Ascending aorta (tissue), 2 donors: Measurements from ENCODE around the gene CYP2B6. TPM values are rescaled to one million over a fixed set of nuclear protein-coding genes. Genes with fewer than 3 reads are reported as not detected.

ENCODE experiments used
- DNase-seq, 2 donors: peaks; one replicate each; pipeline ENCODE4 v3.0.0-alpha.2; 2019; ENCODE audit warnings: low spot score in 2 of 2
- H3K27ac ChIP-seq, 2 donors: fragments of 200-600 bp; sonication (generic); one replicate each; pipeline ENCODE4 v1.5.1; 2016 to 2017; ENCODE audit warnings: mild to moderate bottlenecking in 1 of 2
- H3K27me3 ChIP-seq: fragments of 200-600 bp; sonication (generic); one replicate; pipeline ENCODE4 v1.5.1; 2017
- H3K36me3 ChIP-seq, 2 donors: fragments of 200-600 bp; sonication (generic); one replicate each; pipeline ENCODE4 v1.5.1; 2016
- H3K4me1 ChIP-seq, 2 donors: fragments of 200-600 bp; sonication (generic); one replicate each; pipeline ENCODE4 v1.5.1; 2016 to 2017; ENCODE audit warnings: mild to moderate bottlenecking in 1 of 2
- H3K4me3 ChIP-seq, 2 donors: fragments of 200-600 bp; sonication (generic); one replicate each; pipeline ENCODE4 v1.5.1; 2016 to 2017; ENCODE audit warnings: mild to moderate bottlenecking in 1 of 2
- H3K9me3 ChIP-seq, 2 donors: fragments of 200-600 bp; sonication (generic); one replicate each; pipeline ENCODE4 v1.5.1; 2016
- CTCF ChIP-seq, 3 experiments: fragments of 200-600 bp in 2 of 3; fragments of 450-650 bp in 1 of 3; sonication (generic) in 2 of 3; IDR thresholded peaks; one replicate each; pipeline ENCODE4 v1.5.1; 2016 to 2019; ENCODE audit warnings: antibody characterized with exemption in 3 of 3, mild to moderate bottlenecking in 1 of 3, moderate library complexity in 1 of 3
- intact Hi-C: fragments of 100-400 bp; cut with DNase I; formaldehyde crosslinking; loops from one replicate; pipeline ENCODE4 v1.15.1; 2023
- total RNA-seq: library from RNA; depleted of rRNA; stranded (reverse); fragments of >200 nt; gene quantifications from one replicate; pipeline ENCODE4 v1.1.0, GENCODE V29; 2016

Gene CYP2B6
- total RNA-seq, 1 donor from 2014 or later: not detected

DNA sequence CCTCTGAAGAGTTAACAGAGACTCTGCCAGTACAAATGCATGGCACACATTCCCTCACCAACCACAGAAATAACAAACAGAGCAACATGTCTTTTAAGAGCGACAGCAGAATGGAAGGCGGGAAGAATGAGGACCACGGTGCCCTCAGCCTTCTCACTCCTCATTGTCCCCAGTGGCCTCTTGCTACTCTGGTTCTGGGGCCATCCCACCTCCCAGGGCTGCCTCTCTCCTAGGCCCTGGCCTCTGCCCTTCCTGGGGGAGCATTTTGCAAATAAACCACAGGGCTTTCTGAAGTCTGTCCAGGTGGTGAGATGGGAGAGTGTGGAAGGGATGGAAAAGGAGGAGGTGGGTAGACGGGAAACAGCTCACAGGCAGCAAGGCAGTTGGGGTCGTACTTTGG is 28.3 kb downstream of the CYP2B6 start:
- DNase-seq: no peak
- Histone ChIP-seq H3K27me3 (no peaks in the 10 kb centered on the region), H3K27ac (no peak overlapping the region), H3K4me3 (no peak overlapping the region), H3K9me3 (no peaks in the 10 kb centered on the region), H3K4me1 (no peaks in the 10 kb centered on the region), H3K36me3 (no peaks in the 10 kb centered on the region)
- intact Hi-C loops: no loop called here
- no peak for TF ChIP-seq CTCF (IDR thresholded peaks at IDR 0.05)

- Histone ChIP-seq H3K36me3 (no peaks in the 10 kb centered on the region), H3K9me3 (no peaks in the 10 kb centered on the region), H3K27ac (no peak overlapping the region), H3K4me1 (no peaks in the 10 kb centered on the region), H3K4me3 (no peak overlapping the region), H3K27me3 (no peaks in the 10 kb centered on the region)
- no peak for DNase-seq
- intact Hi-C loops: no loop called here
- TF ChIP-seq CTCF (IDR thresholded peaks at IDR 0.05): no peak
Measured at GRCh38 chr19:41023193-41023592, 32.1 kb downstream of the CYP2B6 start.

DNA sequence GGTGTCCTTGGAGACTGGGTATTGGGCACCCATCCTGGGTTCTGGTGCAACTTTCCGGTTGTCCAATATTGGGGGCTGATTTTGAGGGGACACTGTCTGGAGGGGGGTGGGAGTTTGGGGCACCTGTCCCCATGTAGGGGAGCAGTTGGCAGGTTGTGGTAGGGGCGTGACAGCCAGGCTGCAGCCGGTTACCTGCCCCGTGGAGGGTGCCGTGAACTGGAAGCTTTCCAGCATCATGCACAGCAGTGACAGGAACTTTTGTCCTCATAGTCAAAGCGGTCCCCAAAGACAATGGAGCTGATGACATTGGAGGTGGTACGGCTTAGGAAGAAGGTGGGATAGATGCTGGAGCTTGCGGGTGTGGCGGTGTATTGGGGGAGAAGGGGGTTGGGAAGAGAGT is 34.3 kb downstream of the CYP2B6 start:
- Histone ChIP-seq H3K9me3 (no peaks in the 10 kb centered on the region), H3K4me3 (no peak overlapping the region), H3K36me3 (no peaks in the 10 kb centered on the region), H3K27me3 (no peaks in the 10 kb centered on the region), H3K4me1 (no peaks in the 10 kb centered on the region), H3K27ac (no peak overlapping the region)
- no peak for TF ChIP-seq CTCF (IDR thresholded peaks at IDR 0.05)
- intact Hi-C loops: no loop called here
- no peak for DNase-seq

DNA sequence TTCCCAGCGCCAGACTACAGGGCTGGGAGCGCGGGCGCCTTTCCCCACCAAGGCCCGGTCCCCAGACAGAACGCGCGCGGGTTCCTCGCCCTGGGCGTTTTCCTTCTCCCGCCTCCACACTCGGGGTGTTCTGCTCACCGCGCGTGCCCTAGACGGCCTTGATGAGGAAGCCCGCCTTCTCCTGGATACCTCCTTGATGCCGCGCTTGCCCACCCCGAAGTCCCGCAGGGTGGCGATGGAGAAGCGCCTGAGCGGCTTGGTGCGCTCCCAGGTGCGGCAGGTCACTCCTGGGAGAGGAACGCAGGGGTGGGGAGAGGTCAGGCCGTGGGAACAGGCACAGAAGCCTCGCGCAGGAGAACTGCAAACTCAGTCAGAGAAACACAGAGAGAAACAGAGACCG is 34.8 kb downstream of the CYP2B6 start:
- no peak for DNase-seq
- no peaks in the 10 kb centered on the region for H3K27me3 ChIP-seq
- H3K36me3 ChIP-seq: no peaks in the 10 kb centered on the region
- no peak for TF ChIP-seq CTCF (IDR thresholded peaks at IDR 0.05)
- H3K4me3 ChIP-seq: no peak overlapping the region
- no peaks in the 10 kb centered on the region for H3K4me1 ChIP-seq
- intact Hi-C loops: no loop called here
- H3K27ac ChIP-seq: no peak overlapping the region
- H3K9me3 ChIP-seq: no peaks in the 10 kb centered on the region

DNA sequence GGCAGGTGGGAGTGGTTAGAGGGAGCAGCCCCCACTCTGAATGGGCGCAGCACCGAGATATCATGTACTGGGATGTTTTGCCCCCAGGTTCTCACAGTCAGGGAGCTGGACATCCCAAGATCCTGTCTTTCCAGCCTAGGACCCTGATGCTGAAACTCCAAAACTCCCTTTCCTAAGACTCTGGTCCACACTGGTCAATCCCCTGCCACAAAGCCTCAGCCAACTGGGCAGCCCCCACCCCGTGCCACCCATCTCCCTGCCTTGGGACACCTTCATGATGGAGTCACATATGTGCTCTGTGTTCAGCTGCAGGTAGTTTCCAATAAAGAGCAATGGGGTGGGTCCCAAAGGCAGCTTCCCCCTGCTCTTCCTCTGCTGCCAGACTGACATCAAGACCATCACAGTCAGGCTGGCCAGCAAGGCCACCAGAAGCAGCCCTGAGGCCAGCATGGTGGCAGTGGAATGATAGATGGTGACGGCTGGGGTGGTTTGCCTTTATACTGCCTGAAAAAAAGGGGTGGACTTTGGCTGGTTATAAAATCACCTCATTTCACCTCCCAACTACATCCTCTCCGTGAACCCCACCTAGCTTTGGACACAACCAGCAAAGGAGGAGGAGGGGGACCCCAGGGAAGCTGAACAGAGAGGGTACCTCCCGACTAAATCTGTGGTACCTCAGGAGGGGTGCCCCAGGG is 36.3 kb downstream of the CYP2B6 start:
- no peaks in the 10 kb centered on the region for H3K27me3 ChIP-seq
- H3K4me3 ChIP-seq: no peak overlapping the region
- no peak overlapping the region for H3K27ac ChIP-seq
- H3K4me1 ChIP-seq: no peaks in the 10 kb centered on the region
- no peak for DNase-seq
- TF ChIP-seq CTCF (IDR thresholded peaks at IDR 0.05): no peak
- no peaks in the 10 kb centered on the region for H3K36me3 ChIP-seq
- intact Hi-C loops: no loop called here
- H3K9me3 ChIP-seq: no peaks in the 10 kb centered on the region
